HG02763 (cell line): ENCODE results near the gene ZNF408.

Source experiments
- ATAC-seq: cut with Tn5 transposase; IDR thresholded peaks from one replicate; pipeline ENCODE4 v1.9.1; 2021; ENCODE audit warnings: mild to moderate bottlenecking, moderate library complexity; ENCODE audit not compliant: unreplicated experiment

Gene ZNF408

DNA sequence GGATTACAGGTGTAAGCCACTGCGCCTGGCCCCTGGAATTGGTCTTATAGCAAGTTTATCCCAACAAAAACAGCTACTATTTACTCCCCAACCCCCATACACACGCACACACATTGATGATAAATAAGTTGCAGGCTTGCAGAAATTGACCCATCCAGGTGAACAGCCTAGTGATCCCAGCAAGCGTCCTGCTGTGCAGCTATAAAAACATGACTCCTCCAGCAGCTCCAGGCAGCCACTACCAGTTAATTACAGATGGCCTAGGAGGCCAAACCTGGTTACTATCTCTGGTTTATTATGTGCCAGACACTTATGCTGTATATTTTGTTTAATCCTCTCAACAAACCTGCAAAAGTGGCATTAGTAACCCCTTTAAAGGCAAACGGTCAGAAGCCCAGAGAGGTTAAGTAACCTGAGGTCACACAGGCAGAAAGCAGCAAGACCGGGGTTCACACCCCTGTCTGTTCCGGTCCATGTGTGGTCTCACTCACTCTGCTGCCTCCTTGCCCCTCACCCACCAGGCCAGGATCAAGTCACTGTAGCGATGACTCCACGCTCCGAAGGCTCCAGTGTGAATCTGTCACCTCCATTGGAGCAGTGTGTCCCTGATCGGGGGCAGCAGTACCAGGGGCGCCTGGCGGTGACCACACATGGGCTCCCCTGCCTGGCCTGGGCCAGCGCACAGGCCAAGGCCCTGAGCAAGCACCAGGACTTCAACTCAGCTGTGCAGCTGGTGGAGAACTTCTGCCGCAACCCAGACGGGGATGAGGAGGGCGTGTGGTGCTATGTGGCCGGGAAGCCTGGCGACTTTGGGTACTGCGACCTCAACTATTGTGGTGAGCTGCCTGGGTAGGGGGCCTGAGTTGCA lies 24.7 kb downstream of the ZNF408 start:
- no peak for ATAC-seq

DNA sequence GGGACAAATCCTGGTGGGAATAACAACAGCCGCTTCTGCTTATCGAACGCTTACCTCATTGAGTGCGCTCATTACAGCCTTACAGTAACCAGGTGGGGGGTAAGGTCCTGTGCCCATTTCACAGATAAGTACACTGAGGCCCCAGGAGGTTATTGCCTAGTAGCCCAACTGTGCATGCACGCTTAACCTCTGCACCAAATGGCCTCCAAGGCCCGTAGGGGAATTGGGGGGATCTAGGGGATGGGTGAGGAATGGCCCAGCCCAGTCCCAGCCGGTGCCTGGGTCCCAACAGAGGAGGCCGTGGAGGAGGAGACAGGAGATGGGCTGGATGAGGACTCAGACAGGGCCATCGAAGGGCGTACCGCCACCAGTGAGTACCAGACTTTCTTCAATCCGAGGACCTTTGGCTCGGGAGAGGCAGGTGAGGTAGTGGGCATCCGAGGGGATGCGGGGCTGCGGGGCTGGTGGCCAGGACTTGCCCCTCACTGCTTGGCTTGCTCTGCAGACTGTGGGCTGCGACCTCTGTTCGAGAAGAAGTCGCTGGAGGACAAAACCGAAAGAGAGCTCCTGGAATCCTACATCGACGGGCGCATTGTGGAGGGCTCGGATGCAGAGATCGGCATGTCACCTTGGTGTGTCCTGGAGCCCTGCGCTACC lies 25.5 kb downstream of the ZNF408 start:
- ATAC-seq: no peak

DNA sequence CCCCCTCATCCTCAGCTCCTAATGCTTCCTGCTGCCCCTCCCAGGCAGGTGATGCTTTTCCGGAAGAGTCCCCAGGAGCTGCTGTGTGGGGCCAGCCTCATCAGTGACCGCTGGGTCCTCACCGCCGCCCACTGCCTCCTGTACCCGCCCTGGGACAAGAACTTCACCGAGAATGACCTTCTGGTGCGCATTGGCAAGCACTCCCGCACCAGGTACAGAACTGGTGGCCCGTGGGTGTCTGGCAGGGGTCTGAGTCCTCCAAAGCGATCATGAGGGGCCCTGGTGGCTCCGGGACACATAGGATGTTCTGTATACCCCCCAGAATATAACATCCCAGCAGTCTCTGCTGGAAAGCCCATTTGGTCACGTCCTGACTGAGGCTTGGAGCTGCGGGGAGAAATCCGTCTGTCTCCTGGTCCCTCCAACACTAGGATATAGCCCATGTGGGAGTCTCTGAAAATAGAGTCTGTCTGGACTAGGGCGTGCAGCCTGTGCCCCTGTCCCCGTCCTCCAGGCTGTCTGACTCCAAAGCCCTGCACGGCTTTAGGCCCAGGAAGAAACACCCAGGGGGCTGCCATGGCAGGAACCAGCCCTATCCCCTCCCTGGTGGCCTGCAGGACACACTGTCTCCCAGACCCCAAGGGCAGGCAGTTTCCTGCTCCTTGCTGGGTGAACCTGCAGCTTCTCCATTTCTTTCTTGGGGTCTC lies 27.3 kb downstream of the ZNF408 start:
- ATAC-seq: no peak

DNA sequence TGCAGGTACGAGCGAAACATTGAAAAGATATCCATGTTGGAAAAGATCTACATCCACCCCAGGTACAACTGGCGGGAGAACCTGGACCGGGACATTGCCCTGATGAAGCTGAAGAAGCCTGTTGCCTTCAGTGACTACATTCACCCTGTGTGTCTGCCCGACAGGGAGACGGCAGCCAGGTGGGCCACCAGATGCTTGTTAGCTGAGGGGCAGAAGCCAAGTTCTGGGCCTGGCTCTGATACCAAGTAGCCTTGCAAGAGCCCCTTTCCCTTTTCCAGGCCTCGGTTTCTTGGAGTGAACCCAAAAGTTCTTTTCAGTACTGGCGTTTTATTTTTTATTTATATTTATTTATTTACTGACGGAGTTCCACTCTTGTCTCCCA lies 27.8 kb downstream of the ZNF408 start:
- no peak for ATAC-seq

DNA sequence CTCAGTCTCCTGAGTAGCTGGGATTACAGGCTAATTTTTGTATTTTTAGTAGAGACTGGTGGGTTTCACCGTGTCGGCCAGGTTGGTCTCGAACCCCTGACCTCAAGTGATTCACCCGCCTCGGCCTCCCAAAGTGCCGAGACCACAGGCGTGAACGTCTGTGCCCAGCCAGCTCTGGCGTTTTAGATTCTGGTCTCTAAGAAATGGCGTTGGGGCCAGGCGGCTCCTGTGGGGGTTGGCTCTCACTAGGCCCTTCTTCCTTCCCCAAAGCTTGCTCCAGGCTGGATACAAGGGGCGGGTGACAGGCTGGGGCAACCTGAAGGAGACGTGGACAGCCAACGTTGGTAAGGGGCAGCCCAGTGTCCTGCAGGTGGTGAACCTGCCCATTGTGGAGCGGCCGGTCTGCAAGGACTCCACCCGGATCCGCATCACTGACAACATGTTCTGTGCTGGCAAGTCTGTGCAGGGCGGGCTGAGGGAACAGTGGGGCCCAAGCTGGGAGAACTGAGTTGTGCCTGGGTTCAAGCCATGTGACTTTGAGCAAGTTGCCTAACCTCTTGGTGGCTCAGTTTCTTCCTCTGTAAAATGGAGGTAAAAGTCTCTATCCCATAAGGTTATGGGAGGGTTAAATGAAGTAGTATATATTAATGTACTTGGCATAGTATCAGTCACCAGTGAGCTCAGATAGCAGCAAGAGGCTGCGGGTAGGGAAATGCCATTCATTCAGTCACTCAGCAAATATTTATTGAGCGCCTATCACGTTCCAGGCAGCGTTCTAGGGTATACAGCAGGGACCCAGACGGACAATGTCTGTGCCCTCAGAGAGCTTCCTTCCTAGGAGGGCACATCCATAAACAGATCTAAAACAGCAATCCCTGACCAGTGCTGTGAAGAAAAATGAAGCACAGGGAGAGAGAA lies 28.5 kb downstream of the ZNF408 start:
- ATAC-seq: no peak

DNA sequence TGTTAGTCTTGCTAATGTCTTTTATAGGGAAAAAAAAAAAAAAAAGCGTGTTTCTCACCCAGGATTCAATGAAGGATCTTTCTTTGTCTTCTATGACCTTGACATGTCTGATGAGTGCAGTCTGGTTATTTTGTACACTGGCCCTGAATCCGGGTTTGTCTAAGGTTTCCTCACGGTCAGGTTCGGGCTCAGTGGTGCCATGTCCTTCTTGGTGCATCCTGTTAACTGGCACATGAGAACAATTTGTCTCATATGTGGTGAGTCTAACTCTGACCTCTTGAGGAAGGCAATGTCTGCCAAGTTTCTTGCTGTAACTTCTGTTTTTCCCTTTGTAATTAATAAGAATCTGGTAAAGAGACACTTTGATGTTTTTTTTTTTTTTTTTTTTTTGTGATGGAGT lies 30.7 kb downstream of the ZNF408 start:
- no peak for ATAC-seq

DNA sequence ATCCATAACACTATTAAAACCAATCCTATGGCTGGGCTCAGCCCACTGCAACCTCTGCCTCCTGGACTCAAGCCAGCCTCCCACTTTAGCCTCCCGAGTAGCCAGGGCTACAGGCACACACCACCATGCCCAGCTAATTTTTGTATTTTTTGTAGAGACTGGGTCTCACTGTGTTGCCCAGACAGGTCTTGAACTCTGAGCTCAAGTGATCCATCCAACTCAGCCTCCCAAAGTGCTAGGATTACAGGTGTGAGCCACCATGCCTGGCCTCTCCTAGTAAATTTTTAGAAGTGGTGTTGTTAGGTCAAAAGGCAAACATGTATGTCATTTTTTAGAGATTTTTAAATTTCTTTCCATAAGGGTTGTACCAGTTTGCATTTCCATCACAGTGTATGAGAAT lies 32.4 kb downstream of the ZNF408 start:
- no peak for ATAC-seq

DNA sequence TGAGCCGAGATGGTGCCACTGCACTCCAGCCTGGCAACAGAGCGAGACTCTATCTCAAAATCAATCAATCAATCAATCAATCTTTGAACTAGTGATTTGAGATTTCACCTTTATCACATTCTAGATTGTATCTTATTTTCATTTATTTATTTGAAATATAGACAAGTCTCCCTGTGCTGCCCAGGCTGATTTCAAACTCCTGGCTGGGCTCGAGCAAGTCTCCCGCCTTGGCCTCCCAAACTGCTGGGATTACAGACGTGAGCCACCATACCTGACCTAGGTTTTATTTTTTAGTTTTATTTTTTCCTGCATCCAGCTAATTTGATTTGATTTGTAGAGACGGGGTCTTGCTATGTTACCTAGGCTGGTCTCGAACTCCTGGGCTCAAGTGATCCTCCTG lies 35.3 kb downstream of the ZNF408 start:
- ATAC-seq: no peak

DNA sequence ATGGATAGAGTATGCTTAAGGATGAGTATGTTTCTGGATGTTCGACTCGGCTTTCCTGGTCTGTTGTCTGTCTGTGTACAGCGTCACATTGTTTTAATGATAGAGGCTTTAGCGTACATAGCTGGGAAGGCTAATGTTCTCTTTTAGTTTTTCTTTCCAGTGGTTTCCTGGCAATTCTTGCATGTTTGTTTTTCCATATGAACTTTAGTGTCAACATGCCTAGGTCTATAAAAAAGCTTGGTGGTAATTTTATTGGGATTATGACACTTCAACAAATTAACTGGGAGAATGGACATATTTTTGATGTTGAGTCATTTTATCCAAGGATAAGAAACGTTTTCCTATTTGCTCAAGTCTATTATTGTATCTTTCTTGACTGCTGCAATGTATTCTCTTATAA lies 35.8 kb downstream of the ZNF408 start:
- no peak for ATAC-seq

DNA sequence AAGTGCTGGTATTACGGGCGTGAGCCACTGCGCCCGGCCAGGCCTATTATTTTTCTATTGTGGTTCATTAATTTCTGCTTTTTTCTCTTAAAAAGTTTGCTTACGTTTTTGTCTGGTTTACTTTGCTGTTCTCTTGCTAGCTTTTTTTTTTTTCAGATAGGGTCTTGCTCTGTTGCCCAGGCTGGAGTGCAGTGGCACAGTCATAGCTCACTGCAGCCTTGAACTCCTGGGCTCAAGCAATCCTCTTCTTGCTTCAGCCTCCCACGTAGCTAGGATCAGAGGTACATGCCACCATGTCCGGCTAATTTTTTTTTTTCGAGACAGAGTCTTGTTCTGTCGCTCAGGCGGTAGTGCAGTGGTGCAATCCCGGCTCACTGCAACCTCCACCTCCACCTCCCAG lies 36.9 kb downstream of the ZNF408 start:
- ATAC-seq: no peak

DNA sequence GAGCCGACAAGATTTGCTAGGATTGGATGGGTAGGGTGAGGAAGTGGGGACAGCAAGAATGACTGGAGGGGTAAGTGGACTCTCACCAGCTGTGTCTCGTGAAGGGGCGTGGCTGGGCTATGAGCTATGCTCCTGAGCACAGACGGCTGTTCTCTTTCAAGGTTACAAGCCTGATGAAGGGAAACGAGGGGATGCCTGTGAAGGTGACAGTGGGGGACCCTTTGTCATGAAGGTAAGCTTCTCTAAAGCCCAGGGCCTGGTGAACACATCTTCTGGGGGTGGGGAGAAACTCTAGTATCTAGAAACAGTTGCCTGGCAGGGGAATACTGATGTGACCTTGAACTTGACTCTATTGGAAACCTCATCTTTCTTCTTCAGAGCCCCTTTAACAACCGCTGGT lies 38.1 kb downstream of the ZNF408 start:
- no peak for ATAC-seq

DNA sequence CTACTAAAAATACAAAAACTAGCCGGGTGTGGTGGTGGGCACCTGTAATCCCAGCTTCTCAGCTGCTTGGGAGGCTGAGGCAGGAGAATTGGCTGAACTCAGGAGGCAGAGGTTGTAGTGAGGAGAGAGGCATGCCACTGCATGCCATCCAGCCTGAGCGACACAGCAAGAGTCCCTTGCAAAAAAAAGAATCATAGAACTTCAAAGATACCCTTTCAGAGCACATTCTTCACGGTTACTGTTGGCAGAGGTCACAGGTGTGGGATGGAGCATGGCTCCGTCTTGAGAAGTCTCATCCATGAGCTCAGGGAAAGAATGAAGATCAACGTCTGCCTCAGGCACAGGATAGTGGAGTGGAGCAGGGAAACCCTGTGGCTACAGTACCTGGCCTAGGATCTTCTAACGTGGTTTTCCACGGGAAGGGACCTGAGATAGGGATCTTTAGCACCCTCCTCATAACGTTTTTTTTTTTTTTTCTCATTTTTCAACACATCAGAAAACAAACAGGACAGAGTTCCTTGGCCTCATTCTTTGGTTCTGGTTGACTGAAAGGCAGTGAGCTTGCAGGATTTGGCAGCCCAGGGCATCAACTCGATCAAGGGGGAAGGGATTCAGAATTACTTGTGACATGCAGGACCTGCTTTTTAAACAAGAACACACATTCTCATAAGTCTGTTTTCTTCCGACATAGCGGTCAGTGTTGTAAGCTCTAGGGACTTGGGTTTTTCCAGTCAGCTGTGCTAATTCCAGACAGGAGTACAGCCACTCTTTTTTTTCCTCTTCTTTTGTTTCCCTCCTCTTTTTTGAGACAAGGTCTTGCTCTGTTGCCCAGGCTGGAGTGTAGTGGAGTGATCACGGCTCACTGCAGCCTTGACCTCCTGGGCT lies 41.0 kb downstream of the ZNF408 start:
- no peak for ATAC-seq

DNA sequence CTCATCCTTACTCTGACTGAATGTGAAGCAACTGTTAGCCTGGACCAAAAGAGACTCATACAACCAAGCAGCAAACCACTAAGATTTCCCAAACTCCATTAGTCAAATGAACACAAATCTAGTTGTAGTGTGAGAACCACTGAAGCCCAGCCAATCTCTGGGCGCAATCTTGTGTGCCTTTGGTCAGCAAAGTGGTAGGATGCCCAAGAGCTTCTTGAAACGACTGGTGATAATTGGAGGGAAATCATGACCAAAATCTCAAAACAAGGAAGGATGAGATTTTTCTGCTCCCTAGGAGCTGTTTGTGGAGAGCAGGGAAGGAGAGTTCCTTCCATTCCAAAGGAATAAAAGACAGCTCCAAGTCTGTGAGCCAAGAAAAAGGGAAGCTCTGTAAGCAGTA lies 42.2 kb downstream of the ZNF408 start:
- no peak for ATAC-seq

DNA sequence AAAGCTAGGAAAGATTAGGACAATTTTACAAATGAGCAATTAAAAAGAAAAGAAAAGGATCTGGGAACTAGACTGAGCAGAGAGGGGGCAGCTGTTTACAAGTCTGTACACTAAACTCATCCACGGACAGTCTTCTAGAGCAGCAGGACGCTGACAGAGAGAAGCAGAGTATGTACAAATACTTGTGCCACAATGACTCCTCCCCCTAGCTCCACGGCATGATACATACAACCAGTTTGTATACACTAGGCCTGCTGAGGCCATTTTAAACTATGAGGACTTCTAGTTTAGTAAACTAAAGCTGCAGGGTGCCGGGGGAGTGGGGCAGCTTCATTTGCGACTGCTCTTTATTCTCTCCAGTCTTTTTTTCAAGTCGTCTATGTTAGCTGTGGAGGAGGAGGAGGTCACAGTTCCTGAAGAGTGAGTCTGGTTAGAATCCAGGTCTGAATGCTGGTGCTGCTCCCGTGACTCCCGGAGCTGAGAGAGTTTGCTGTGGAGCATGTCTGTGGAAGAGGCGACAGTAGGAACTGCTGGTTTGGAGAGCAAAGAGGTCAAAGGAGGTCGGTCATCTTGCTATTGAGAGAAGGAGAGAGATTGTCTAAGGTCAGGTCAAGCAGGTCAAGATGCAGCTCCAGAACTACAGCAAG lies 43.0 kb downstream of the ZNF408 start:
- no peak for ATAC-seq

DNA sequence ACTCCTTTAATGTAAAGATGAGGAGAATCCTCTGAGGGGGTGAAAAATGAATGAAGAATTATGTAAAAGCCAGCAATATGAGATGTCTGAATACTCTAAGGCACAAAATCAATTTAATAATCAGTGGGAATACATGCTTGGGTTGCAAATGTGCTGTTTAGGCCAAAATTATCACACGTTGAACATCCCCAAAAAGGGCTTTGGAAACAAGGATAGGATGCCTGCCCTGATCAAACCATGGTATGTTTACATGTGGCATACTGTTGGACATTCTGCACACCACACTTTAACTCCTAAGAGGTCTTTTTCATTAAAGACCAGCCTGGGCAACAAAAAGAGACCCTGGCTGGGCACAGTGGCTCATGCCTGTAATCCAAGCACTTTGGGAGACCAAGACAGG lies 44.5 kb downstream of the ZNF408 start:
- ATAC-seq: no peak

DNA sequence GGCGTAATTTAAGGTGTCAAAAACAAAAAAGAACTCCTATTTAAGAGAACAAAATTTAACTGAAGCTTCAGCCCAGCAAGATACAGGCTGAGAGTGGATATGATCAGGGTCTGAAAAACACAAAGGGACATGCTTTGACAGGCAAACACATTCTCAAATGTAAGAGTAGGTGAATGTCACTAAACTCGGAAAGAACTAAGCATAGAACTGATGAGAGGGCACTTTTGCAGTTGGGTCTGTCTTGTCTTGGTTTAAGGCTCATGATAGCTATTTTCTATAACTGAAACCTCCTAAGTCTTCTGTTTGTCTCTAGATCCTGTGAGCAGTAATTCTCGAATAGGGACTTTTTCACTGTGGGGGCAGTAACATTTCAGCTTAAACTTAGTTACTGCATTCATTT lies 45.2 kb downstream of the ZNF408 start:
- no peak for ATAC-seq

DNA sequence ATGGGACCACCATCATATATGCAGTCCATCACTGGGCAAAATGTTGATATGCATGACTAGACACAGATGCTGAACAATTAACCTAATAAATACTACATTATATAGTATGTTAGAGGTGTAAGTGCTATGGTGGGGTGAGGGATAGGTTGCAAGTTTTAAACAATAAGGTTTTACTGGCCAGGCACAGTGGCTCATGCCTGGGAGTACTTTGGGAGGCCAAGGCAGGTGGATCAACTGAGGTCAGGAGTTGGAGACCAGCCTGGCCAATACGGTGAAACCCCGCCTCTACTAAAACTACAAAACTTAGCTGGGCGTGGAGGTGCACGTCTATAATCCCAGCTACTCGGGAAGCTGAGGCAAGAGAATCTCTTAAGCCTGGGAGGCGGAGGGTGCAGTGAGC lies 46.3 kb downstream of the ZNF408 start:
- no peak for ATAC-seq
